ENCODE results near the gene VAV2.

VAV2 gene

DNA sequence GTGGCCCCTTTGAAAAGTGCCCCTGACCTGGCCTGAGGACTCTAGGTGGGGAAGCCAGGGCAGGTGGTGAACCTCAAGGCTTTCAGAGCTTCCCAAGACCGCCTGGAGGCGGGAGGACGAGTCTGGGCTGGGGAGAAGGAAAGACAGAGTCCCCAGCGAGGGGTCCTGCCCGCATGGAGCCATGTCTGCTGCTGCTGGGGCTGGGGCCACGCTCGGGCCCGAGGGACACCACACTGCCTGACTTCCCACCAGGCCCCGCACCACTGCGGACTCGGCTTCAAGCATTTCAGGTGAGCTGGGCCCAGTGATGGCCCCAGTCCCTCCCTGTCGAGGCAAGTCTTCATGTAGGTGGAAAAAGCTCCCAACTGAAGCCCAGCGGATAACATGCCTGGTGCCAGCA, 191.9 kb downstream of the VAV2 start:
- no peaks in the 10 kb centered on the region for H3K4me1 Mint-ChIP-seq (ENCODE audit: low read depth)
- no peaks in the 10 kb centered on the region for H3K27me3 Mint-ChIP-seq
- H3K36me3 Mint-ChIP-seq (ENCODE audit: low read depth) = peaks cover 89% of the 10 kb centered on the region
- no peak overlapping the region for H3K4me3 Mint-ChIP-seq
- intact Hi-C loops (cut with micrococcal nuclease) = no loop called here
- H3K9me3 Mint-ChIP-seq = no peaks in the 10 kb centered on the region
- no peak overlapping the region for H3K27ac Mint-ChIP-seq

DNA sequence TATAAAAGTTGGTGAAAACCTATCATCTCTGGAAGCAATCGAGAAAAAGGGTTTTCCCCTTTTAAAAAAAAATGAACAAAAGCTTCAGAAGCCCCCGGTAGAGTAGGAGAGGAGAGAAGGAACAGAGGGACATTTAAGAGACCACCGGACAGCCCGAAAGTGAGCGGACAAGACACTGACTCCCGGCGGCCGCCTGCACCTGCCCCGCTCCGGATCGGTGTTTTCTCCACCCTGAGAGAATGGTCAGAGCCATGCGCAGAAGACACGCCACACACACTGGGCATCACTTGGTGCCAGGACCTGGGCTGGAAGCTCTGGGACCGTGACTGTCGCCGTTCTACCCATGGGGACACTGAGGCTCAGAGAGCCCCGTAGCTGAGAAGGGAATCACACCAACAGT, 192.4 kb downstream of the VAV2 start:
- Mint-ChIP-seq H3K27ac (no peak overlapping the region), H3K27me3 (no peaks in the 10 kb centered on the region), H3K4me1 (ENCODE audit: low read depth) (no peaks in the 10 kb centered on the region), H3K9me3 (no peaks in the 10 kb centered on the region), H3K4me3 (no peak overlapping the region), H3K36me3 (ENCODE audit: low read depth) (peaks cover 89% of the 10 kb centered on the region)
- intact Hi-C loops (cut with micrococcal nuclease) = no loop called here

DNA sequence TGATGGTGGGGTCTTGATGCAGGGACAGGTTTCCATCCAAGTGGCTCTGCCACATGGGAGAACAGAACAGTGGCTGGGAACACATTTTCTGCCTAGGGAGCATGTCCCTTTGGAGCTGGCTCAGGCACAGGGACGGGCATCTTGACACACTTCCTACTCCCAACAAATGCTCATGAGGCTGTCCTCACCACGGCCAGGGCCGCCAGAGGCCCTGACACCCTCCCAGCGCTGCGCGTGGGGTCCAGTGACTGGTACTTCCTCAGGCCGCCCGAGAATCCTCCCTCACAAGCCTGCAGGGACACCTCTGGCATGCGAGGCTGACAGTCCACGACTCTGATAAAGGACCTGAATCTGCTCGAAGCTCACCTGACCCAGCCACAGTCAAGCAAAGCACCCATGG, 193.0 kb downstream of the VAV2 start:
- Mint-ChIP-seq H3K27me3 (no peaks in the 10 kb centered on the region), H3K27ac (no peak overlapping the region), H3K4me1 (ENCODE audit: low read depth) (no peaks in the 10 kb centered on the region), H3K36me3 (ENCODE audit: low read depth) (peaks cover 89% of the 10 kb centered on the region), H3K9me3 (no peaks in the 10 kb centered on the region), H3K4me3 (no peak overlapping the region)
- intact Hi-C loops (cut with micrococcal nuclease) = no loop called here

DNA sequence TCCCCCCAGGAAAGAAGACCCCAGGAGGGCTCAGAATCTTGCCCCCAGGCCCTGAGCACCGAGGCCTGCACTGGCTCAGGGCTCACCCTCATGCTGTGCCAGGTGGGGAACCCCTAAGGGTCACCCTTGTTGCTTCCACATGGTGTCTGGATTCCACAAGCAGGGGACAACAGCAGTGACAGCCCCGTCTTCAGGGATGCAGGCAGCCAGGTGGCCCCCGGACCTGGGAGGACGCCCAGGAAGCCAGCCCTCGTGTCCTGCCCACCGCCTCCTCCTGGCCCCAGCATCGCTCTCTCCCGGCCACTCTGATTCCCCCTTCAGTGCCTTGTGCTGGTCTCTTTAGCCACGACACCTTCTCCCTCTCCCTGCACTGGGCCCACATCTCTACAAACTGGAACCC, 194.0 kb downstream of the VAV2 start:
- intact Hi-C loops (cut with micrococcal nuclease) = no loop called here
- Mint-ChIP-seq H3K27me3 (no peaks in the 10 kb centered on the region), H3K36me3 (ENCODE audit: low read depth) (peaks cover 81% of the 10 kb centered on the region), H3K9me3 (no peaks in the 10 kb centered on the region), H3K27ac (no peak overlapping the region), H3K4me1 (ENCODE audit: low read depth) (no peaks in the 10 kb centered on the region), H3K4me3 (no peak overlapping the region)

DNA sequence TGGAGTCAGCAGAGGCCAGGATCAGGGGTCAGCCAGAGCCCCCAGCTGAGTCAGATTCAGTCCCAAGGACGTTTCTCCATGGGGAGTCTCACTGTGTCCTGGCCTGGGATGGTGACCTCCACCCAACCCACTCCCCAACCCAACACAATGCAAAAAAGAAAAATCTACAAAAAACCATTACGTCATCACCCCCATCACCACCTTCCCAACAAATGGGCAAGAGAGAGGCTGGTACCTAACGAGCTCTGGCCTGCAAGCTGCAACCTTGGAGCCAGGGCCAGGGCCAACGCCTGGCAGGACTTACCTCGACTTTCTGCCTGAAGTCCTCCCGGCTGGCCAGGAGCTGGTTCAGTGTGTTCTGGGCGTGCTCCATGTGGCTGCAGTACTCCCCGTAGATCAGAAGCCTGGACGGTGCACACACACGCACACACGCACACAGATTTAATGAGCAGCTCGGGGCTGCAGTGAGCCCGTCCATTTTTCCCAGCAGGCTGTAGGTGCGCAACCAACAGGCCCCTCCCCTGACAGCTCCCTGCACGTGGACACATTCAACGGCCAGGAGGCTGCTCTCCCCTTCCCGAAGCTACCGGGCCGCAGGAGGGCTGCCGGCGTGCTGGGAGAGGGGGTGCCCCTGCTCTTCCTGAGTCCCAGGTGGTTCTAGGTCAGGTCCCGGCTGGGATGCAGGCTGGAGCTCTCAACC, 194.6 kb downstream of the VAV2 start:
- Mint-ChIP-seq H3K9me3 (no peaks in the 10 kb centered on the region), H3K4me1 (ENCODE audit: low read depth) (peaks cover under 1% of the 10 kb centered on the region), H3K27ac (no peak overlapping the region), H3K27me3 (no peaks in the 10 kb centered on the region), H3K4me3 (no peak overlapping the region), H3K36me3 (ENCODE audit: low read depth) (peaks cover 75% of the 10 kb centered on the region)
- intact Hi-C loops (cut with micrococcal nuclease) = no loop called here

DNA sequence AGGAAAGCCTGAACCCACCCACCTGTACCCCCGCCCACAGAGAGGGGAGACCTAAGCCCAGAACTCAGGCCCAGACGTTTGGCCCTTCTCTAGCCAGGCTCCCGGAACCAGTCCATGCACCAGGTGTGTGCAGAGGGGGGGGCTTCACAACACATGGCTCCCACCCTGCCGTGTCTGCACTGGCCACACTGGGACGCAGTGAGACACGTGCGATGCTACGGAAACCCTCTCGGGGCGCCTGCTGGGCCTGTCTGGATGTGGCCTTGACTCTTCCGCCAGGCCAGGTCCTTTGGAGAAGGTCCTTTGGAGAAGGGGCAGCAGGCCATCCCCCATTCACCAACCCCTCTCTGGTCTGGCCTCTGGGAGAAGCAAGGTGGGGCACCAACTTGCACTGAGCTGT, 195.6 kb downstream of the VAV2 start:
- no peak overlapping the region for H3K27ac Mint-ChIP-seq

DNA sequence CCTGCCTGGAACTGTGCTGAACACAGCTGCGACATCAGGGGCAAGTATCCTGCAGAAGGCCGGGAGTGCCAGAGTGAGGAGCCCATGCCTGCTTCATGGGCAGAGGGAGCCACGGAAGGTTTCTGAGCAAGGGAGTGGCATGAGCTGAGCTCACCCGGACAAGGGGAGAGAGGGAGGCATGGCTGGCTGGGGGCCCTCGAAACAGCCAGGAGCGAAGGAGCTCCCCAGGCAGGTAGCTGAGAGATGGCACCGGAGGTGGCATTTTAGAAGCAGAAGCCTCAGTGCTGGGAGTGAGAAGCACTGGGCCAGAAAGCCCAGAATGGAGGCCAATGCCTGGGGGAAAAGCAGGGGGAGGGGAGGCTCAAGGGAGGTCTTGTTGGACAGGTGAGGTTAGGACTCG, 197.1 kb downstream of the VAV2 start:
- H3K27me3 Mint-ChIP-seq = peaks cover 11% of the 10 kb centered on the region
- H3K27ac Mint-ChIP-seq = no peak overlapping the region
- H3K36me3 Mint-ChIP-seq (ENCODE audit: low read depth) = peaks cover 76% of the 10 kb centered on the region
- intact Hi-C loops (cut with micrococcal nuclease) = no loop called here
- no peaks in the 10 kb centered on the region for H3K9me3 Mint-ChIP-seq
- no peak overlapping the region for H3K4me3 Mint-ChIP-seq
- H3K4me1 Mint-ChIP-seq (ENCODE audit: low read depth) = peaks cover 18% of the 10 kb centered on the region

More for the DNA sequence above, 195.6 kb downstream of the VAV2 start:
- Mint-ChIP-seq H3K27me3 (peaks cover 5% of the 10 kb centered on the region), H3K4me3 (no peak overlapping the region), H3K4me1 (ENCODE audit: low read depth) (peaks cover 11% of the 10 kb centered on the region), H3K9me3 (no peaks in the 10 kb centered on the region), H3K36me3 (ENCODE audit: low read depth) (peaks cover 75% of the 10 kb centered on the region)
- intact Hi-C loops (cut with micrococcal nuclease) = no loop called here

DNA sequence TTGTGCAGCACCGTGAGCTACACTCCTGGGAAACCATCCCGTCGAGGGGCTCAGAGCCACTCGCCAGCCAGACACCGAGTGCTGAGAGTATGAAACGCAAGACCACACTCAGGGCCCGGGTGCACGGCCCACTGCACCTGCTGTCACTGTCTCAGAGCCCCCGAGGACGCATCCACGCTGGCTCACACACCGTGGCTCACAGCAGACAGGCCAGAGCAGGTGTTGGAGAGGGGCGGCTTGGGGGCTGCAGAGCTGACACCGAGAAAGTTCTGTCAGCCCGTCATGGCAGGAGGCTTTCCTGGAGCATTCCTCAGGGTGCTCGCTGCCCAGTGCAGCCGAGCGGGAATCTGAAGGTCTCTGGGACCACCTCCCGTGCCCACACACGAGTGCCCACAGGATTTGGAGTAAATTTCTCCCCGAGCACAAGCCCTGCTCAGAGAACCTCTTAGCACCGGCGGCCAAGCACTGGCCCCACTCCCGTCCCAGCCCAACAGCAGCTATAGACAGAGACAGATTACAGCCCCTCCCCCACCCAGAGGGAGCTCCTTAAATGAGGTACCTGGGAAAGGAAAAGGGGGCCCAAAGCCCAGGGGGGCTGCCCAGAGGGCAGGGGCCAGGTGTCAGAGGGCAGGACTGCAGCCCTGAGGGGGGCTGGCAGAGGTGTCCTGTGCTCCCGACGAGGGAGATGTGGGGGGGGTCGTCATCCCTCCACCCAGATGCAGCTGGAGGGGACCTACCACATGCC, 197.9 kb downstream of the VAV2 start:
- intact Hi-C loops (cut with micrococcal nuclease) = no loop called here
- H3K36me3 Mint-ChIP-seq (ENCODE audit: low read depth) = peaks cover 78% of the 10 kb centered on the region
- H3K27ac Mint-ChIP-seq = no peak overlapping the region
- peaks cover 26% of the 10 kb centered on the region for H3K4me1 Mint-ChIP-seq (ENCODE audit: low read depth)
- H3K4me3 Mint-ChIP-seq = no peak overlapping the region
- peaks cover 12% of the 10 kb centered on the region for H3K27me3 Mint-ChIP-seq
- no peaks in the 10 kb centered on the region for H3K9me3 Mint-ChIP-seq

DNA sequence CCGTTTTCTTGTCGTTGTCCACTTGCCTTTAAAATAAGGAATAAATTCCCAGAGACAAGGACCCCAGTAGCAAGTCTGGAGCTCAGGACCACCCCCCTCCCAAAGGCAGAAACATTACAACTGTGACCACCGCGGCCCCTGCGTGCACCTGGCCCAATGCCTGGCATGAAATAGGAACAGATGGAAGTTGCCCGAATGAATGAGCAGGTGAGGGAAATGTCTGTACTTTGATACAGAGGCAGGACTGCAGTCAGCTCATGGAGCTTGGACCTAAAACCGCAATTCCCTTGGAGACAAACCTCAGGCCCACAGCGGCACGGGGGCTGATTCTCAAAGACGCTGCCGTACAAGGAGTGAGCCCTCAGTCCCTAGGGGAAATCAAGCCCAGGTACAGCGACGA, 198.7 kb downstream of the VAV2 start:
- intact Hi-C loops (cut with micrococcal nuclease) = loop anchor here (1.0 to 2.0 kb wide), 2 partner anchors 201 to 305 kb away; no protein-coding TSS in a partner anchor
- Mint-ChIP-seq H3K27ac (peak overlapping the region; percentile 67), H3K36me3 (ENCODE audit: low read depth) (peaks cover 78% of the 10 kb centered on the region), H3K27me3 (peaks cover 16% of the 10 kb centered on the region), H3K4me1 (ENCODE audit: low read depth) (peaks cover 33% of the 10 kb centered on the region), H3K4me3 (peak overlapping the region; percentile 37), H3K9me3 (no peaks in the 10 kb centered on the region)

DNA sequence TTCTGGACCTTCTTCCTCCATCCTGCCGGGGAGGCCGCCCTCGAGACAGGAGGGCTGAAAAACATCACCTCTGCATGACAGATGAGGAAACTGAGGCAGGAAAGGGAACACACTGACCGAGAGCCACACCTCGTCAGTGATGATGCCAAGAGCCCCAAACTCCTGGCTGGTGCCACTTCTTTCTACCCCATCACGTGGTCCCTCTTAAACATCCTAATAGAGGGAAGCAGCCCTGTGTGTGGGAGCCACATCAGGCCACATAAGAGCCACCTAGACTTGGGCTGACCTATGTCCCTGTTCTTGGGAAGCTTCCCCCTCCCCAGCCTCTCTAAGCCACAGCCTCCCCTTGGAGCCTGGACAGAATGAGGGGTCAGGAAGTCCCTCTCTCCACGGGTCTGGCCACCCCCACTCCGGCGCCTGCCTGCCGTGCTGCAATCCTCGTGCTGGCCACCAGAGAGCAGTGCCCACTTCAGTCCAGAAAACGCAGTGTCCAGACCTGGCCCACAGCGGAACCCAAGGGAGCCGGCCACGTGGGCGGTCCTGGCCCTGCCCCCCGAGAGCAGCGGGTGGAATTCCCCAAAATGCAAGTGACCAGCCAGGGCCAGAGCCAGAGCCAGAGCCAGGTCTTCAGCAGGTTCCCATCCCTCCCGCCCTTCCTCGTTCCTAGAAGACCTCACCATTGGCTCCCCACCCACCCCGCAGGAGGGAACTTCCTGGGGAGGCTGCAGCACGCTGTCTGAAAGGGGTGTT, 199.2 kb downstream of the VAV2 start:
- Mint-ChIP-seq H3K4me3 (peak overlapping the region; percentile 37), H3K36me3 (ENCODE audit: low read depth) (peaks cover 75% of the 10 kb centered on the region), H3K27ac (peak overlapping the region; percentile 67), H3K4me1 (ENCODE audit: low read depth) (peaks cover 39% of the 10 kb centered on the region), H3K9me3 (no peaks in the 10 kb centered on the region), H3K27me3 (peaks cover 16% of the 10 kb centered on the region)
- intact Hi-C loops (cut with micrococcal nuclease) = loop anchor here (1.0 to 2.0 kb wide), 2 partner anchors 201 to 306 kb away; no protein-coding TSS in a partner anchor

DNA sequence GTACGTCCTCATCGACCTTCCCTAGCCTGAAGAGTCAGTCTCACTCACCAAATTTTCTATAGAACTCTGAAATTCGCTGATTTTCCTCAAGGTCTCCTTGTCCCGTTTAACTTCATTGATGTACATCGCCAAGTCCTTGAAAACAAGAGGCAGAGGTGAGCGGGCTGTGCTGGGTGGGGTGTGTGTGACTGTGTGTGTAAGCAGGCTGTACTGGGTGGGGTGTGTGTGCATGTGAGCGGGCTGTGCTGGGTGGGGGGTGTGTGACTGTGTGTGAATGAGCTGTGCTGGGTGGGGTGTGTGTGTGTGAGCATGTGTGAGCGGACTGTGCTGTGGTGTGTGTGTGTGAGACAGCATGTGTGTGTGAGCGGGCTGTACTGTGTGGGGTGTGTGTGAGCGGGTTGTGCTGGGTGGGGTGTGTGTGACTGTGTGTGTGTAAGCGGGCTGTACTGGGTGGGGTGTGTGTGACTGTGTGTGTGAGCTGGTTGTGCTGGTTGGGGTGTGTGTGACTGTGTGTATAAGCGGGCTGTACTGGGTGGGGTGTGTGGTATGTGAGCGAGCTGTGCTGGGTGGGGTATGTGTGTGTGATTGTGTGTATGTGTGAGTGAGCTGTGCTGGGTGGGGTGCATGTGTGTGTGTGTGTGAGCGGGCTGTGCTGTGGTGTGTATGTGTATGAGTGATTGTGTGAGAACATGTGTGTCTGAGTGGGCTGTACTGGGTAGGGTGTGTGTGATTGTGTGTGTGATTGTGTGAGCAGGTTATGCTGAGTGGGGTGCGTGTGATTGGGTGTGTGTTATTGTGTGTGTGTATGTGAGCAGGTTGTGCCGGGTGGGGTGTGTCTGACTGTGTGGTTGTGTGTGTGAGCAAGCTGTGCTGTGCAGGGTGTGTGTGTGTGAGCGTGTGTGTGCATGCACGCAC, 200.1 kb downstream of the VAV2 start:
- intact Hi-C loops (cut with micrococcal nuclease) = loop anchor here (2.0 kb wide), 1 partner anchor 307 kb away; no protein-coding TSS in a partner anchor
- Mint-ChIP-seq H3K4me3 (peak overlapping the region; percentile 4), H3K9me3 (no peaks in the 10 kb centered on the region), H3K36me3 (ENCODE audit: low read depth) (peaks cover 67% of the 10 kb centered on the region), H3K4me1 (ENCODE audit: low read depth) (peaks cover 48% of the 10 kb centered on the region), H3K27ac (peak overlapping the region; percentile 20), H3K27me3 (peaks cover 16% of the 10 kb centered on the region)

DNA sequence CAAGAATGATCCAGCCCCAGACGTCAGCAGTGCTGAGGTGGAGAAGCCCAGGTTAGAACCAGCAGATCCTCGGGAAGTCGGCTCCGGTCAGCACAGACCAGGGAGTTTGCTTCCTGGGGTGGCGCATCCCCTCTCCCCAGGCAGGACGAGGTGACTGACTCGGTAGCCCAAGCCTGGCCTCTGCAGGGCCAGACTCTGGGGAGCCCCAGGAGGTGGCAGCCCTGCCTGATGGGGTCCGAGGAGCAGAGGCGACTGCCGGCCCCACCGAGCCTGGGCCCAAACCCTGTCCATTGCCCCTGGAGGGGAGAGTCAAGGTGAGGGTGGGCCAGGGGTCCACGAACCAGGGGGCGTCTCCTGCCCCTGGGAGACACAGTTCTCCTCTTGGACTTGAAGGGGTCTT, 201.1 kb downstream of the VAV2 start:
- H3K4me1 Mint-ChIP-seq (ENCODE audit: low read depth) = peaks cover 57% of the 10 kb centered on the region
- H3K9me3 Mint-ChIP-seq = no peaks in the 10 kb centered on the region
- peaks cover 61% of the 10 kb centered on the region for H3K36me3 Mint-ChIP-seq (ENCODE audit: low read depth)
- intact Hi-C loops (cut with micrococcal nuclease) = no loop called here
- no peak overlapping the region for H3K4me3 Mint-ChIP-seq
- H3K27me3 Mint-ChIP-seq = peaks cover 16% of the 10 kb centered on the region
- no peak overlapping the region for H3K27ac Mint-ChIP-seq

DNA sequence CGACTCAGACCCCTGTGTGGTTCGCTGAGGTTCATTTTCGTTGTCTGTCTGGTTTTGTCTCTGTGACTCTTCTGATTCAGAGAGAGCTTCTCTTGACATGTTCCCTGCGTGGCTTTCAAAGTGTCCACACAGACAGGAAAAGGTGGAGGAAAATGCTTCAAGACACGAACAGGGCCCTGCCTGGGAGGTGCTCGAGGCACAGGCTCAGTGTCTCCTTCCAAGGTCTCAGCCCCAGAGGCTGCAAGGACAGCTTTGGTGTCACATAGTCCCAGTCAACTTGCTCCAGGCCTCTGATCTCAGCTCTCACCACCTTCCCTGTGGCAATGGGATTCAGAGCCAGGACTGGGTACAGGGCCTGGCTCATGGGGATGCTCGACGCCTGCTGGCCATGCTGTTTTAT, 202.3 kb downstream of the VAV2 start:
- H3K9me3 Mint-ChIP-seq = no peaks in the 10 kb centered on the region
- peaks cover 70% of the 10 kb centered on the region for H3K4me1 Mint-ChIP-seq (ENCODE audit: low read depth)
- H3K27ac Mint-ChIP-seq = peak overlapping the region; percentile 79
- no peak overlapping the region for H3K4me3 Mint-ChIP-seq
- H3K36me3 Mint-ChIP-seq (ENCODE audit: low read depth) = peaks cover 61% of the 10 kb centered on the region
- H3K27me3 Mint-ChIP-seq = peaks cover 16% of the 10 kb centered on the region
- intact Hi-C loops (cut with micrococcal nuclease) = no loop called here

Measured in dendritic cell treated with granulocyte-macrophage colony-stimulating factor and Interleukin-4, amounts not matched to agents 40 ng/mL and 50 ng/mL, for 4 days (primary cell).